Ascending aorta (tissue), 2 donors: Measurements from ENCODE around the gene SEPTIN7. TPM values are rescaled to one million over a fixed set of nuclear protein-coding genes. Genes with fewer than 3 reads are reported as not detected.

Source experiments
- DNase-seq, 2 donors: peaks; one replicate each; pipeline ENCODE4 v3.0.0-alpha.2; 2019; ENCODE audit warnings: low spot score in 2 of 2
- H3K27ac ChIP-seq, 2 donors: fragments of 200-600 bp; sonication (generic); one replicate each; pipeline ENCODE4 v1.5.1; 2016 to 2017; ENCODE audit warnings: mild to moderate bottlenecking in 1 of 2
- H3K27me3 ChIP-seq: fragments of 200-600 bp; sonication (generic); one replicate; pipeline ENCODE4 v1.5.1; 2017
- H3K36me3 ChIP-seq, 2 donors: fragments of 200-600 bp; sonication (generic); one replicate each; pipeline ENCODE4 v1.5.1; 2016
- H3K4me1 ChIP-seq, 2 donors: fragments of 200-600 bp; sonication (generic); one replicate each; pipeline ENCODE4 v1.5.1; 2016 to 2017; ENCODE audit warnings: mild to moderate bottlenecking in 1 of 2
- H3K4me3 ChIP-seq, 2 donors: fragments of 200-600 bp; sonication (generic); one replicate each; pipeline ENCODE4 v1.5.1; 2016 to 2017; ENCODE audit warnings: mild to moderate bottlenecking in 1 of 2
- H3K9me3 ChIP-seq, 2 donors: fragments of 200-600 bp; sonication (generic); one replicate each; pipeline ENCODE4 v1.5.1; 2016
- intact Hi-C: fragments of 100-400 bp; cut with DNase I; formaldehyde crosslinking; loops from one replicate; pipeline ENCODE4 v1.15.1; 2023
- total RNA-seq: library from RNA; depleted of rRNA; stranded (reverse); fragments of >200 nt; gene quantifications from one replicate; pipeline ENCODE4 v1.1.0, GENCODE V29; 2016
- TF ChIP-seq, protein P1 (sequence below), 3 experiments: fragments of 200-600 bp in 2 of 3; fragments of 450-650 bp in 1 of 3; sonication (generic) in 2 of 3; IDR thresholded peaks; one replicate each; pipeline ENCODE4 v1.5.1; 2016 to 2019; ENCODE audit warnings: antibody characterized with exemption in 3 of 3, mild to moderate bottlenecking in 1 of 3, moderate library complexity in 1 of 3

SEPTIN7 gene
- total RNA-seq, 1 donor from 2014 or later: 171 TPM

DNA sequence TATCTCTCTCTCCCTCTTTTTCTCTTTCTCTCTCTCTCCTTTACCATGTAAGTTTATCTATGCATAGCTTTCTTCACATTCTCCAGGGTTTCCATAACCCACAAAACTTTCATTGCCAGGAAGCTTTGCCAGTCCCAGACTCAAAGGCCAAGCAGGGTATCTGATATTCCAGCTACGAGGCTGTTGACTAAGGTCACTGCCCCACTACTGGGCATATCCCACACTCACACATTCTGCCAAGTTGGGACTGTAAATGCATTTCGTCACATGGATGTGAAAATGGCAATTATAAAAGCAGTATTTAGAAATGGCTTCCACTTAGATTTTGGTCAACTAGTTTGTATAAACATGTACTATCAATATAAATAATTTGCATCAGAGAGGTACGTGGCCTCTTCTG is 43.3 kb upstream of the SEPTIN7 start:
- H3K27me3 ChIP-seq: no peaks in the 10 kb centered on the region
- intact Hi-C loops: no loop called here
- H3K9me3 ChIP-seq: no peaks in the 10 kb centered on the region
- H3K27ac ChIP-seq: no peak overlapping the region
- no peak overlapping the region for H3K4me3 ChIP-seq
- DNase-seq: no peak
- no peaks in the 10 kb centered on the region for H3K36me3 ChIP-seq
- peaks cover 4 to 15% of the 10 kb centered on the region in 2 donors for H3K4me1 ChIP-seq
- TF ChIP-seq, protein P1, sequence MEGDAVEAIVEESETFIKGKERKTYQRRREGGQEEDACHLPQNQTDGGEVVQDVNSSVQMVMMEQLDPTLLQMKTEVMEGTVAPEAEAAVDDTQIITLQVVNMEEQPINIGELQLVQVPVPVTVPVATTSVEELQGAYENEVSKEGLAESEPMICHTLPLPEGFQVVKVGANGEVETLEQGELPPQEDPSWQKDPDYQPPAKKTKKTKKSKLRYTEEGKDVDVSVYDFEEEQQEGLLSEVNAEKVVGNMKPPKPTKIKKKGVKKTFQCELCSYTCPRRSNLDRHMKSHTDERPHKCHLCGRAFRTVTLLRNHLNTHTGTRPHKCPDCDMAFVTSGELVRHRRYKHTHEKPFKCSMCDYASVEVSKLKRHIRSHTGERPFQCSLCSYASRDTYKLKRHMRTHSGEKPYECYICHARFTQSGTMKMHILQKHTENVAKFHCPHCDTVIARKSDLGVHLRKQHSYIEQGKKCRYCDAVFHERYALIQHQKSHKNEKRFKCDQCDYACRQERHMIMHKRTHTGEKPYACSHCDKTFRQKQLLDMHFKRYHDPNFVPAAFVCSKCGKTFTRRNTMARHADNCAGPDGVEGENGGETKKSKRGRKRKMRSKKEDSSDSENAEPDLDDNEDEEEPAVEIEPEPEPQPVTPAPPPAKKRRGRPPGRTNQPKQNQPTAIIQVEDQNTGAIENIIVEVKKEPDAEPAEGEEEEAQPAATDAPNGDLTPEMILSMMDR (IDR thresholded peaks at IDR 0.05): no peak

DNA sequence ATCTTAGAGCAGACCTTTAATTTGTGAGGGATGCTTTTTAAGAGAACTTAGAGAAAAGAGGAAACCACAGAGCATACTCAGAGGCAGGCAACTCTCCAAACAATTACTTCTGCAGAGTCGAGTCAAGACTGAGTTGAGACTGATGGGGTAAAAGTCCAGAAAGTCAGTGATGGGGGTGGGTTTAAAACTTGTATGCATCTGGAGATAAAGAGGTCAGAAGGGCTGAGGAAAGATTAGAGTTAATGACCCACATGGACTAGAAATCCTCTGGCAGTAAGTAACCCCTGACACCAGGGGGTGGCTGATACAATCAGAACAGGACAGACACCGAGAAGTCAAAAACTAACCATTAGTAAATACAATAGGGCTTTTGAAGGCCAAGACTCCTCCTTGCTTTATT is 42.4 kb upstream of the SEPTIN7 start:
- Histone ChIP-seq H3K27ac (no peak overlapping the region), H3K4me1 (peaks cover 4 to 15% of the 10 kb centered on the region in 2 donors), H3K9me3 (no peaks in the 10 kb centered on the region), H3K27me3 (no peaks in the 10 kb centered on the region), H3K4me3 (no peak overlapping the region), H3K36me3 (no peaks in the 10 kb centered on the region)
- TF ChIP-seq, protein P1 (IDR thresholded peaks at IDR 0.05): no peak
- intact Hi-C loops: no loop called here
- no peak for DNase-seq

DNA sequence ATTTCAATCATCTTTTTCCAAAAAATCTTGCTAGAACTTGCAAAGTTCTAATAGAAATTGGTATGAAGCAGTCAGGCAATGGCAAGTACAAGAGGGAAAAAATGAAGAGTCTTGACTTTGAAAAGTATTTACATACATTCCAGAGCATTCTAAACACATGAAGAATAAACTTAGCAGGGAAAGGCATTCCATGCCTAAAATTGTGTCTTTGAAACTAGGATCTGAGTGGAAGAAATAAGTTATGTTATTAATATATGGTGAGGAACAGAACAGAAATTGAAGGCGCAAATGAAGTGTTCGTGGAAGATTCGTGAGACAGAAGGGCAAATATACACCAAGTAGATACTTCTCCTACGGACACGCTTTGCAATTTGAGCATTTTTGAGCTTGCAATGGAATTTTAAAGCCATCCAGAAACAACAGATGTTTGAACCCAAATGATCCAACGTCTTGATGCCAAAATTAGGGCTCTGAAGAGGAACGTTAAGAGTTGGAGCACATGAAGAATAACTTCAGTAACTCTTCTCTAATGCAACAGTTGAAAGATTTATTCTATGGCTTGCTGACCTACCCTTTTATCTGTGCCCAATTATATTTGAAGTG is 40.6 kb upstream of the SEPTIN7 start:
- no peaks in the 10 kb centered on the region for H3K27me3 ChIP-seq
- TF ChIP-seq, protein P1 (IDR thresholded peaks at IDR 0.05): no peak
- intact Hi-C loops: no loop called here
- DNase-seq: no peak
- peak overlapping the region; percentile 14 to 15 for H3K27ac ChIP-seq
- no peaks in the 10 kb centered on the region for H3K9me3 ChIP-seq
- H3K4me1 ChIP-seq: peaks cover 4 to 15% of the 10 kb centered on the region in 2 donors
- H3K36me3 ChIP-seq: no peaks in the 10 kb centered on the region
- no peak overlapping the region for H3K4me3 ChIP-seq

DNA sequence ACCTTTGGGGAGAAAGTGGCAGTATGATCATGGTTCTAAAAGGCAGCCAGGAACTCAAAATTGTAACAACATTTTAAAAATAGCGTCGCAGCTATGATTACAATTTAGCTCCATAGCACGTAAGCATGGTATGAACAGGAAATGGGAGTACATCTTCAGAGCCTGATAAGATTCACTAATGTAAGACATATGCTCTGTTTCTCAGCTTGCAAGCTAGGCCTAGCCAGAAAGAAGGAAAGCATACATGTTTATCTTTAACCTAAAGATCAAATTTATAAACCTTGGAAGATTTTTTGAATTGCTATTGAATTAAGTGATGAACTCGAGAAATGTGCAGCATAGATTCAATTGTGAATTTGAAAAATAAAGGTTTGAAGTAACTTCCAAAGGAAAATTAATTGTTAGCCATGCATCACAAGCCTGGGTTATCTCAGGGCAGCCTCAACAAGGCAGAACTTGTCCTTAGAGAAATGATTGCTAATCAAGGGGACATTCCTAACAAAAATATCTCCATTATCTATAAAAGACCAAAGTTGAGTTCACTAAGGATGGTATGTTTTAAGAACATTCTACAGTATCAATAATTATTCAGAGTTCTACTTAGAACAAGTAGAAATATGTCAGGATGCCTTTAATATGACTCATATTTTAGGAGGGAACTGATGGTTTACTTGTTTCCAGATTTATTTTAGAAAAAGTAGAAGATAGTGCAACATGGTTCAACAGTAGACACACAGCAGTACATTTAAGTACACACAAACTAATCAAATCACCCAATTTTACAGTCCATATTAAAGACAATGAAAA is 38.8 kb upstream of the SEPTIN7 start:
- TF ChIP-seq, protein P1 (IDR thresholded peaks at IDR 0.05): no peak
- DNase-seq: no peak
- H3K9me3 ChIP-seq: no peaks in the 10 kb centered on the region
- intact Hi-C loops: no loop called here
- H3K36me3 ChIP-seq: no peaks in the 10 kb centered on the region
- peaks cover 4 to 15% of the 10 kb centered on the region in 2 donors for H3K4me1 ChIP-seq
- no peaks in the 10 kb centered on the region for H3K27me3 ChIP-seq
- H3K4me3 ChIP-seq: no peak overlapping the region
- H3K27ac ChIP-seq: peak overlapping the region; percentile 16 to 45

DNA sequence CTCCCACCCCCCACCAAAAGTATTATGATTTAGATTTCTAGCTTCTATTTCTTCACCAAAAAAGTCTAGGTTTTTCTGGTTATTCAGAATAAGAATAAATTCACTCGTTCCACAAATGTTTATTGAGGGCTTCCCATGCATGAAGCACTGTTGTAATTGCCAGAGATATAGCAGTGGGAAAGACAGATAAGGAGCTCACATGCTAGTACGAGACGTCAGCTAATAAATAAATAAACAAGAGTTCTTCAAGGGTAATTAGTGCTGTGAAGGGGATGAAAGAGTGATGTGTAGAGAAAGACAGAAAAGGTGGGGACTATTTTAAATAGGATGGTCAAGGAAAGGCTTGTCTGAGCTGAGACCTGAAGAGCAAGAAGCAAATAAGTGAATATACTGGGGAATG is 38.1 kb upstream of the SEPTIN7 start:
- Histone ChIP-seq H3K4me3 (no peak overlapping the region), H3K27ac (no peak overlapping the region), H3K27me3 (no peaks in the 10 kb centered on the region), H3K36me3 (no peaks in the 10 kb centered on the region), H3K4me1 (peaks cover 4 to 15% of the 10 kb centered on the region in 2 donors), H3K9me3 (no peaks in the 10 kb centered on the region)
- DNase-seq: no peak
- intact Hi-C loops: no loop called here
- TF ChIP-seq, protein P1 (IDR thresholded peaks at IDR 0.05): no peak
